ACHN (cell line): ENCODE data around the gene SYT5.
A peak's percentile ranks its signal among the peaks of the same experiment; 100 is the strongest.
"Not testable (repeated sequence)": the region's sequence is repeated elsewhere in the genome, so short reads cannot be mapped to it uniquely, and the experiment has no call there.

Experiments
- DNase-seq: peaks from one replicate; pipeline ENCODE4 v3.0.0-alpha.2; 2015
- in situ Hi-C: cut with HindIII; loops from 2 replicates; pipeline ENCODE4 v1.10.0; 2017; ENCODE audit warnings: low sequenced_read_pairs, low pct_ligation_motif_present, low pct_unique_long_range_greater_than_20kb

The SYT5 gene

GRCh38 chr19:55173714-55174409 is 6.2 kb downstream of the SYT5 start:
- in situ Hi-C loops: no loop called here
- DNase-seq: peak; percentile 80

- DNase-seq: no peak
- in situ Hi-C loops: no loop called here
Observed at GRCh38 chr19:55173186-55173713, 6.8 kb downstream of the SYT5 start.

GRCh38 chr19:55172741-55173140 is 7.3 kb downstream of the SYT5 start:
- DNase-seq: peak; percentile 66
- in situ Hi-C loops: no loop called here

- DNase-seq, in situ Hi-C loops: not testable (repeated sequence)
Observed at GRCh38 chr19:55172318-55172717, 7.8 kb downstream of the SYT5 start.

GRCh38 chr19:55171440-55171839 is 8.6 kb downstream of the SYT5 start:
- DNase-seq: no peak
- in situ Hi-C loops: no loop called here

GRCh38 chr19:55169136-55169535 is 11.0 kb downstream of the SYT5 start:
- in situ Hi-C loops: no loop called here
- no peak for DNase-seq

- in situ Hi-C loops: no loop called here
- peak; percentile 96 for DNase-seq
Observed at GRCh38 chr19:55166530-55167268, 13.4 kb downstream of the SYT5 start, which contains the start of gene DNAAF3. DNAAF3 (minus strand) TSS chr19:55166613; CDS start chr19:55166413, 200 bp downstream.

- in situ Hi-C loops: no loop called here
- DNase-seq: peak; percentile 89
Observed at GRCh38 chr19:55165952-55166529, 14.0 kb downstream of the SYT5 start.

- in situ Hi-C loops: no loop called here
- DNase-seq: no peak
Observed at GRCh38 chr19:55161571-55162322, 18.3 kb downstream of the SYT5 start.

- in situ Hi-C loops: no loop called here
- no peak for DNase-seq
Observed at GRCh38 chr19:55160986-55161365, 19.1 kb downstream of the SYT5 start.

- peak; percentile 85 for DNase-seq
- in situ Hi-C loops: no loop called here
Observed at GRCh38 chr19:55160128-55160985, 19.7 kb downstream of the SYT5 start.

GRCh38 chr19:55158848-55159749 is 21.0 kb downstream of the SYT5 start:
- no peak for DNase-seq
- in situ Hi-C loops: no loop called here

- in situ Hi-C loops: no loop called here
- DNase-seq: no peak
Observed at GRCh38 chr19:55158423-55158822, 21.7 kb downstream of the SYT5 start.

- no peak for DNase-seq
- in situ Hi-C loops: no loop called here
Observed at GRCh38 chr19:55157064-55157908, 22.8 kb downstream of the SYT5 start, which contains the start of gene TNNI3. TNNI3 (minus strand) TSS chr19:55157732; CDS start chr19:55157589, 143 bp downstream.

GRCh38 chr19:55156202-55157063 is 23.7 kb downstream of the SYT5 start:
- in situ Hi-C loops: no loop called here
- peak; percentile 27 for DNase-seq
